NCI-H187 (cell line): ENCODE measurements around the gene TMCC3.
"Not testable (repeated sequence)": the region's sequence is repeated elsewhere in the genome, so short reads cannot be mapped to it uniquely, and the experiment has no call there.

Experiments used
- DNase-seq, 2 experiments: peaks; one replicate each; lab custom pipeline; 2025; lab: John Stamatoyannopoulos, UW

The TMCC3 gene

GRCh38 chr12:94601307-94601706 lies 49.0 kb downstream of the TMCC3 start:
- DNase-seq, result not testable (repeated sequence)

GRCh38 chr12:94599189-94599588 lies 51.2 kb downstream of the TMCC3 start:
- DNase-seq, result no peak

GRCh38 chr12:94597268-94597667 lies 53.1 kb downstream of the TMCC3 start:
- no peak for DNase-seq

DNA sequence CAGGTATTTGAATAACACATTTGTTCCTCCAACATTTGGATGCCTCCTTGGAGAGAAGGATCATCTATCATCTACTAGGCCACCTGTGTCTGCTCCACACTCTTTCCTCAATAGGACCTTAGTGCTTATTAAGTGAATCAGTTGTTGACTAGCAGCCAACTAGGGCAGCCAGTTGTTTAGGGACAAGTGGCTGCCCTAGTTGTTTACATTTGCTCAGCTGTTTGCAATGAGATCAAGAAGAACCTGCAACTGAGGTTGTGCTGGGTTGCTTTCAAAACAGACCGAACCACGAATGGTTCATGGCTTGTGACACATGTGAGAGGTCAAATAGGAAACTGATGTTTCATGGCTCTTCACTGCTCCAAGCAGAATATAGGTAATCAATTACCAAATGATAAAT lies 53.8 kb downstream of the TMCC3 start:
- DNase-seq, result no peak

GRCh38 chr12:94595152-94595551 lies 55.2 kb downstream of the TMCC3 start:
- DNase-seq, result no peak

- DNase-seq, result no peak
Measured at GRCh38 chr12:94594443-94594825, 55.9 kb downstream of the TMCC3 start.

GRCh38 chr12:94593822-94594442 lies 56.4 kb downstream of the TMCC3 start:
- no peak for DNase-seq

DNA sequence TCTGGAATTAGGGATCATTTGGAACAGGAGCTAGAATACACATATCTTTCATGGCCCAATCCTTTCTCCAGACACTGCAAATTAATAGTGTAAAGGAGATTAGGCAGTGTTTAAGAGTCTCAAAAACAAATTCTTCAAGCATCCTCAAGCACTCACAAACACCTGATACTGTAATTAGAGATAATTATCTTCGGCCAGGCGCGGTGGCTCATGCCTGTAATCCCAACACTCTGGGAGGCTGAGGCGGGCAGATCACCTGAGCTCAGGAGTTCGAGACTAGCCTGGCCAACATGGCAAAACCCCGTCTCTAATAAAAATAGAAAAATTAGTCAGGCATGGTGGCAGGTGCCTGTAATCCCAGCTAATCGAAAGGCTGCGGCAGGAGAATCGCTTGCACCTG lies 57.6 kb downstream of the TMCC3 start:
- not testable (repeated sequence) for DNase-seq

- DNase-seq, result no peak
Measured at GRCh38 chr12:94592080-94592479, 58.3 kb downstream of the TMCC3 start.

DNA sequence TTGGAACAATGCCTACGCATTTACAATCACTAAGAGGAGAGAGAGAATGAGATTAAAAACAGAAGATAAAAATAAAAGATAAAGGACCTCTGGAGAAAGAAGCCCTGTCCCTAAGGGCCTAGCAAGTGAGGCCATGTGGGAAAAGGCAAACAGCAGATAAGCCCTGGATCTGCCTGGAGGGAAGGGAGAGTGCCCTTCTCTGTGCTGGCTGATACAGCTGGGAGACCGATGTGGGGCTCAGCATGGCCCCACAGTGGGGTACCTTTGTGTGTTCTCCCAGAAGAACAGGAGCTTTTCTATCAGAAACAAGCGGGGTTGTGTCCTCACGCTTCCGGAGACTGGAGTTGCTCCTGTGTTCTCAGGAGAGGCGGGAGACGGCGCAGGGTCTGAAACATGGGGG lies 59.9 kb downstream of the TMCC3 start:
- DNase-seq, result no peak

DNA sequence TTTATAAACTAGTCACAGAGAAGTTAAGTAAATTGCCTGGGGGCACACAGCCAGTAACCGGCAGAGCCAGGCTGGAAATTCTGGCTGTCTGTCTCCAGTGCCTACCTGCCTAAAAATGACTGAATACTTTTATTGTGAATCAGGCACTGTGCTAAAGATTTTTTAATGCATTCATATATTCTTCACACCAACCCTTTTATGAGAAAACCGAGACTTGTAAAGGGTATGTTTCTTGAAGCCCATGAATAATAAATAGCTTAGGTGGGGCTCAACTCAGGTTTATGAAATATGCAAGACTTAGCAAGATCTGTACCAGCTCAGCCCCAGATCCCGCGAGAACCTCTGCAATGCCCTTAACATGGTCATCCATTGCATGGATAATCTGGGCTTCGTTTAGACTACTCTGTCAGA lies 60.8 kb downstream of the TMCC3 start:
- no peak for DNase-seq

GRCh38 chr12:94588346-94588745 lies 62.0 kb downstream of the TMCC3 start:
- DNase-seq, result no peak

GRCh38 chr12:94587266-94588241 lies 62.8 kb downstream of the TMCC3 start:
- DNase-seq, result no peak

DNA sequence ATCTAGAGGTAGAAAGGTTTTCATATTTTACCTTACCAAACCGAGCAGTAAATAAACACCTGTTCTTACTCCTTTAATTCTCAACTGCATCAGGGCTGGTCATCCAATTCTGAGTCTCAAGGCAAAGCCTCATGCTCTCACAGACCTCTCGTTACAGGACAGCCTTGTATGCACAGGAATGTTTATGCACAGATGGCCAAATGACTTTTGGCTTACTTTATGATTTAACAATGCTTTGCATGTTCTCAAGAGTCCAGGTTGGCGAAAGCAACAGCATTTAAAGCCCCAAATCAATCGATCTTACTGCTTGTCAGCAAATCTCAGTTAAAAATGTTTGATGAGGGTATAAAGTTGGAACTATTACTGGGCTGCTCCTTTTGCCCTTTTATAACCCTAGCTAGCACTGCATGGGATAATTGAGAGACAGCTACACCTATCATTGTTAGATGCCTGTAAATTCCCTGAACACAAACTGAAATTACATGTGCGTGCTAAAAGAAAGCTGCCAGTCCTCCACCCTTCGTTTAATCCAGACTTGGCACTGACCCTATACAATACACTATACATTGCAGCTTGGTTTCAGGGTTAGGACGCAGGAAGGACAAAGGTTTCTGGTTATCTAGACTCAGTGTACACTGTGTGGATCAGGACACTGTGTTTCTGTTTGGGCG lies 63.6 kb downstream of the TMCC3 start:
- DNase-seq, result no peak

DNA sequence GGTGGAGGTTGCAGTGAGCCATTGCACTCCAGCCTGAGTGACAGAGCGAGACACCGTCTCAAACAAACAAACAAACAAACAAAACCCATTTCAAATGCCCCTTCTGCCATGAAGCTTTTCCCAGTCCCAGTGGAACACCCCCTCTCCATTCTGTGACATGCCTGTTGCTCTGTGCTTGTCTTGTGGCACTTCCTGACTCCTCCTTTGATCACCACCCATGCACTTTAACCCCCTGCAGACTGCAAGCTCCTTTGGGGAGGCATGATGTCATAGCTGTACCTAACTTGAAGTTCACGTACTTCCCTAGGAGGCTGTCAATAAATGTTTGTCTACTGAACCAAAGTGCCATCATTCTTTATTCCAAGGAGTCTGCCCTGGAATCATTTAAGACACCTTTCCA lies 64.7 kb downstream of the TMCC3 start:
- DNase-seq, result no peak

DNA sequence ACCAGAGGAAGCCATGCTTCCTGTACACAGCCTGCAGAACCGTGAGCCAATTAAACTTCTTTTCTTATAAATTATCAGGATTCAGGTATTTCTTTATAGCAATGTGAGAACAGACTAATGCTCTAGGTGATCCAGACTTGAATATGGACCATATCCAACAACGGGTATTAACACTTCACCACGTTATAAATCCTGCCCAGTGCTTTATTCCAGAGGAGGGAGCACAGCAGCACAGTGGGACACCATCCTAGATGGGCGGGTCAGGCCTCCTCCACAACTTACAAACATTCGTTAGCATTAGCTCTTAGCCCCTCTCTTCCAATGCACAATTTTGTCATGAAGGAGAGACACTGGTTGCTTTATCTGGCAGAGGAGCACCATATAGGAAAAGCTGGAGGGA lies 66.0 kb downstream of the TMCC3 start:
- no peak for DNase-seq

DNA sequence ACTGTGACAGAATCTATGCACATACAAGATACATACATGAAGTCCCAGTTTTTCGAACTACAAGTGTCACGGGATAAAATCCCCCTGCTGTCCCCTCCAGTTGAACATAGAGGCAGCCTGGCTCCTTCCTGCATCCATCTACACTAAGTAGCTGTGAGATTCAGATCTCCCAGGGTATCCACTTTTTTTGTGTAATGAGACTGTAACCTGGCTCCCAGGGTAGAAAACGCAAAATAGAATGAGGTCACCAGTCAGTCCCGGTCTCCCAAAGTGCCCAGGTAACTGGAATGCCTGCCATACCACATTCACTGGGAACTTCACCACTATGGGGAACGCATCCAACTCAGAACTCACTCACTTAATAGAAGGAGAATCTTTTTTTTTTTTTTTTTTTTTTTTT lies 67.8 kb downstream of the TMCC3 start:
- DNase-seq, result no peak

DNA sequence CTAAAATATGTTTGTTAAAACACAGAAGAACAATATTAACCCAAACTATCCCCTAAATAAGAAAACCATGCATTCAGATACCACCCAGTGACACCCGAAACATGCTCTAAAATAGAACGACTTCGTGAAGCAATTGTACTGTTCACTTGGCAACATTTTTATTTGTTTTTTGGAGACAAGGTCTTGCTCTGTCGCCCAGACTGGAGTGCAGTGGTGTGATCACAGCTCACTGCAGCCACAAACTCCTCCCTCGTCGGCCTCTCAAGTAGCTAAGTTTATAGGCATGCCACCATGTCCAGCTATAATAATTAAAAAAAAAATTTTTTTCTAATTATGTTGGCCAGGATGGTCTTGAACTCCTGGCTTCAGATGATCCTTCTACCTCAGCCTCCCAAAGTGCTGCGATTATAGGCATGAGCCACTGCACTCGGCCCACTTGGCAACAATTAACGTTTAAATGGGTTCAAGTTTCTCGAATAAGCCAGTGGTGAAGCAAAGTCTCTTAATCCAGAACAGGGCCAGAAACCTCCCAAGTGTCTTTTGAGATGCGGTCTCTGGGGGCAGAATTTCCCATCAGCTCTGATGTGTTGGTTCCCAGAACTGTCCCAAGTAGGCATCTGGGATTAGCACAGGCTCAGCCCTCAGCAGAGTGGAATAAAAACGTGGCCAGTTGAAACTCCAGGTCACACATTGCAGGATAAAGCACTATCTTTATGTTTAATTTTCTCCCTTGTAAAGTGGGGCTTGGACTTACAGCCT lies 74.5 kb downstream of the TMCC3 start:
- DNase-seq, result no peak

- no peak for DNase-seq
Measured at GRCh38 chr12:94575024-94575423, 75.3 kb downstream of the TMCC3 start.

DNA sequence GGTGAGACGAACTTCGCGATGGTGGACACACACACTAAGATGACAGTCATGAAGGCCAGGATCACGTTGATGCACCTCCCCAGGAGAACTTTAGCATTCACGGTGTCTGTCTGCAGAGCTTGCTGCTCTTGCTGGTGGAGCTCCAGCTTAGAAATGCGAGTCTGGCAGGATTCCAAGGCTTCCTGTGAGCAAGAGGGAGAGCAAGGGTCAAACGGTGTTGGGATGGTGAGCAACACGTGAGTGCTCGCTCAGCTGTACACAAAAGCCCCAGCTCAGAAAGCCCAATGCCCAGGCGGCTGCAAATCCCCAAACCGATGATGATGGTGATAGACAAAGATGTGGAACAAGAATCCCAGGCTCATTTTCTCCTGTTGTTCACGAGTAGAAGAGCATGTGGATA lies 78.8 kb downstream of the TMCC3 start:
- no peak for DNase-seq

- no peak for DNase-seq
Measured at GRCh38 chr12:94570161-94570560, 80.2 kb downstream of the TMCC3 start.

GRCh38 chr12:94567761-94568160 lies 82.6 kb downstream of the TMCC3 start:
- no peak for DNase-seq
